ENCODE measurements around the gene DENND1A.

DNA sequence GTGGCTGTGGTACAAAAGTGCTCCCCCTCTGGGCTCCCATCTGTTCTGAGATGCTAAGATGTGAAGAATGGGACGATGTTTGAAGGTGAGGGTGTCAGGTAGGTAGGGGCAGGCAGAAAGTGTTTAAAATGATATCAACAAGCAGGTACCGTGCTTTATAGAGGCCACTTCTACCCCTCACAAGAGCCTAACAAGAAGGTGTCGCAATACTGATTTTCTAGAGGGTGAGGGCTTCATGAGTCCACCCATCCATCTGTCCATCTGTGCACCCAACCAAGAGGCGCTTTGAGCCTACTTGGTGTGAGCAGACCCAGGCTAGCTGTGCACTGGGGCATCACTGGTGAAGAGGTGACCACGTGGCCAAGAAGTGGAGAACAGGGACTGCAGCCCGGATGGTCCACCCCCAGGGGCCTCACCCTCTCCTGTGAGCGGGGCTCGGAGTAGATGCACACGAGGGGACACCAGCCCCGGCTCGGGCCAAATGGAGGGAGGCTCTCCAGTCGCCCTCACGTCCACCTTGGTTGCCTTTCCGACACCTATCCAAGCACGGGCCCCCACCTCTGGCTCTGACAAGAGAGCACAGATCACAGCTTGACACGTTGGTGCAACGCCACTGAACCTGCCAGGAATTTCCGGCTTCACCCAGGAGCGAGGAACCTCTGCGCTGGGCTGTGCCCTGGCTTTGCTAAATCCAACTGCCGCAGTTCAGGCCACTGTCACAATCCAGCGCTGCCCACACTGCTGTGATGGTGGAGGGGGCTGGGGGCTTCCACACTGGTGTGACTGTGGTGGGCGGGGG, 539.4 kb downstream of the DENND1A start:
- TF ChIP-seq, protein P1, sequence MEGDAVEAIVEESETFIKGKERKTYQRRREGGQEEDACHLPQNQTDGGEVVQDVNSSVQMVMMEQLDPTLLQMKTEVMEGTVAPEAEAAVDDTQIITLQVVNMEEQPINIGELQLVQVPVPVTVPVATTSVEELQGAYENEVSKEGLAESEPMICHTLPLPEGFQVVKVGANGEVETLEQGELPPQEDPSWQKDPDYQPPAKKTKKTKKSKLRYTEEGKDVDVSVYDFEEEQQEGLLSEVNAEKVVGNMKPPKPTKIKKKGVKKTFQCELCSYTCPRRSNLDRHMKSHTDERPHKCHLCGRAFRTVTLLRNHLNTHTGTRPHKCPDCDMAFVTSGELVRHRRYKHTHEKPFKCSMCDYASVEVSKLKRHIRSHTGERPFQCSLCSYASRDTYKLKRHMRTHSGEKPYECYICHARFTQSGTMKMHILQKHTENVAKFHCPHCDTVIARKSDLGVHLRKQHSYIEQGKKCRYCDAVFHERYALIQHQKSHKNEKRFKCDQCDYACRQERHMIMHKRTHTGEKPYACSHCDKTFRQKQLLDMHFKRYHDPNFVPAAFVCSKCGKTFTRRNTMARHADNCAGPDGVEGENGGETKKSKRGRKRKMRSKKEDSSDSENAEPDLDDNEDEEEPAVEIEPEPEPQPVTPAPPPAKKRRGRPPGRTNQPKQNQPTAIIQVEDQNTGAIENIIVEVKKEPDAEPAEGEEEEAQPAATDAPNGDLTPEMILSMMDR (IDR thresholded peaks at IDR 0.05), result no peak
- TF ChIP-seq REST (IDR thresholded peaks at IDR 0.05; ENCODE audit: insufficient read depth in 1 of 2, low read depth in 2 of 2, low read length in 1 of 2), result no peak
